K562 (cell line): ENCODE results near the gene NT5DC4. TPM values are rescaled to one million over a fixed set of nuclear protein-coding genes. Genes with fewer than 3 reads are reported as not detected.
A peak's percentile ranks its signal among the peaks of the same experiment; 100 is the strongest.

Experiments used
- ATAC-seq: fragments of 200-7000 bp; cut with Tn5 transposase; 3 replicates; pipeline ENCODE4 v1.9.1; 2020; ENCODE audit warnings: moderate library complexity
- BruUV-seq: library from RNA; stranded (reverse); fragments of 400-500 nt; replicated peaks from 2 replicates; lab custom pipeline; 2021; lab: Mats Ljungman, UMichigan
- CTCF ChIA-PET: fragments of 300-600 bp; formaldehyde crosslinking; extraction: SDS; loops from one replicate; lab custom pipeline; 2021; ENCODE audit warnings: low intra/inter-chr PET ratio; lab: Yijun Ruan, JAX
- POLR2A ChIA-PET: fragments of 300-600, 350-650 bp; sonication (Branson Sonifier 250); formaldehyde crosslinking; extraction: SDS; loops from one replicate; lab custom pipeline; 2021; ENCODE audit warnings: antibody characterized with exemption, inconsistent platforms; lab: Yijun Ruan, JAX
- DNase-seq, 4 experiments: peaks; one replicate each; pipeline versions ENCODE4 v3.0.0 to v3.0.0-alpha.2; 2011 to 2018; ENCODE audit warnings: low spot score in 3 of 4, mixed read lengths in 3 of 4; ENCODE audit errors: extremely low read depth in 1 of 4
- FAIRE-seq: peaks from 2 replicates; lab custom pipeline; 2011; peaks lifted over from hg19 to GRCh38; lab: Jason Lieb, UNC
- H2AFZ ChIP-seq: 2 replicates; pipeline ENCODE4 v1.6.0; 2011; ENCODE audit warnings: low read depth, low read length, control low read depth, inconsistent platforms
- H3K27ac ChIP-seq: fragments of 200-600 bp; 3 replicates; pipeline ENCODE4 v1.8.0; 2011; ENCODE audit warnings: low read depth, mild to moderate bottlenecking, control low read depth, inconsistent platforms, low read length, moderate library complexity, mixed read lengths; ENCODE audit errors: extremely low read depth
- H3K27me3 ChIP-seq, 2 experiments: fragments of 300-600 bp in 1 of 2; 2 replicates in 1 of 2; 3 replicates in 1 of 2; pipeline versions ENCODE4 v1.6.0 to v1.8.0; 2011; ENCODE audit warnings: inconsistent platforms in 2 of 2, low read length in 2 of 2, mild to moderate bottlenecking in 1 of 2, mixed read lengths in 1 of 2, moderate library complexity in 1 of 2; ENCODE audit not compliant: control insufficient read depth in 2 of 2, insufficient read depth in 2 of 2
- H3K36me3 ChIP-seq: fragments of 300-600 bp; 3 replicates; pipeline ENCODE4 v1.8.0; 2011; ENCODE audit warnings: mild to moderate bottlenecking, low read length, inconsistent platforms; ENCODE audit not compliant: control insufficient read depth, insufficient read depth
- H3K4me1 ChIP-seq, 2 experiments: fragments of 200-600 bp in 1 of 2; replicated peaks in 1 of 2; 2 replicates in 1 of 2; 3 replicates in 1 of 2; pipeline versions ENCODE4 v1.5.1 to v1.8.0; 2011; ENCODE audit warnings: inconsistent platforms in 2 of 2, low read length in 2 of 2, mild to moderate bottlenecking in 1 of 2, mixed read lengths in 1 of 2, moderate library complexity in 1 of 2; ENCODE audit not compliant: control insufficient read depth in 2 of 2, insufficient read depth in 2 of 2
- H3K4me2 ChIP-seq: 2 replicates; pipeline ENCODE4 v1.6.1; 2011; ENCODE audit warnings: low read length, control low read depth, inconsistent platforms, mixed read lengths; ENCODE audit not compliant: insufficient read depth
- H3K4me3 ChIP-seq: fragments of 200-600 bp; sonication (generic), shearing (Covaris generic); 2 replicates; pipeline ENCODE4 v1.5.1; 2016; ENCODE audit warnings: control low read depth, inconsistent platforms
- H3K79me2 ChIP-seq: fragments of 200-600 bp; 3 replicates; pipeline ENCODE4 v1.8.0; 2011; ENCODE audit warnings: low read length, inconsistent platforms; ENCODE audit not compliant: control insufficient read depth, insufficient read depth
- H3K9ac ChIP-seq, 2 experiments: 2 replicates each; pipeline versions ENCODE4 v1.6.0 to v1.6.1; 2011; ENCODE audit warnings: low read depth in 2 of 2, low read length in 2 of 2, control low read depth in 1 of 2, inconsistent platforms in 1 of 2, mild to moderate bottlenecking in 1 of 2, mixed read lengths in 1 of 2; ENCODE audit not compliant: insufficient read depth in 1 of 2
- H3K9me1 ChIP-seq: one replicate; pipeline ENCODE4 v1.6.0; 2011; ENCODE audit warnings: inconsistent platforms, mild to moderate bottlenecking, low read length, moderate library complexity; ENCODE audit not compliant: control insufficient read depth, insufficient read depth
- H3K9me3 ChIP-seq: replicated peaks from 2 replicates; pipeline ENCODE4 v1.5.1; 2011; ENCODE audit warnings: low read depth, low read length, inconsistent platforms; ENCODE audit not compliant: control insufficient read depth, insufficient read depth
- H4K20me1 ChIP-seq: replicated peaks from 2 replicates; pipeline ENCODE4 v1.6.1; 2011; ENCODE audit warnings: low read length, inconsistent platforms, mixed read lengths; ENCODE audit not compliant: control insufficient read depth, insufficient read depth
- DIDO1 ChIP-seq: fragments of 450-650 bp; IDR thresholded peaks from 2 replicates; pipeline ENCODE4 v1.6.1; 2016; ENCODE audit warnings: low read depth, missing biosample characterization, missing genetic modification characterization
- HBP1 ChIP-seq: fragments of 450-650 bp; formaldehyde crosslinking; IDR thresholded peaks from 2 replicates; pipeline ENCODE4 v1.4.0; 2022; ENCODE audit warnings: missing genetic modification characterization
- KHSRP ChIP-seq: fragments of 450-650 bp; IDR thresholded peaks from 2 replicates; pipeline ENCODE4 v1.6.1; 2017
- MCM5 ChIP-seq: fragments of 450-650 bp; IDR thresholded peaks from 2 replicates; pipeline ENCODE4 v1.6.1; 2016; ENCODE audit warnings: low read depth
- NCOR1 ChIP-seq: fragments of 450-650 bp; IDR thresholded peaks from 2 replicates; pipeline ENCODE4 v1.6.1; 2016; ENCODE audit warnings: mild to moderate bottlenecking, moderate library complexity
- NR0B1 ChIP-seq: fragments of 450-650 bp; IDR thresholded peaks from one replicate; pipeline ENCODE4 v1.6.1; 2018; ENCODE audit warnings: mild to moderate bottlenecking, moderate library complexity; ENCODE audit not compliant: partially characterized antibody
- POLR2G ChIP-seq: fragments of 200-400 bp; formaldehyde crosslinking; IDR thresholded peaks from 2 replicates; pipeline ENCODE4 v1.6.1; 2017; ENCODE audit warnings: low read depth, mild to moderate bottlenecking, antibody characterized with exemption, low read length, moderate library complexity
- SMARCC2 ChIP-seq: fragments of 450-650 bp; IDR thresholded peaks from 2 replicates; pipeline ENCODE4 v1.6.1; 2017; ENCODE audit warnings: antibody characterized with exemption, moderate library complexity, mild to moderate bottlenecking, low read depth
- ZNF12 ChIP-seq: sonication (generic); formaldehyde crosslinking; IDR thresholded peaks from 2 replicates; pipeline ENCODE4 v1.4.0; 2020; ENCODE audit warnings: mild to moderate bottlenecking, missing genetic modification reagents
- ZNF384 ChIP-seq: IDR thresholded peaks from 2 replicates; pipeline ENCODE4 v1.6.1; 2012; ENCODE audit warnings: low read depth, low read length, improper control_type of control experiment
- ZNF398 ChIP-seq: fragments of 250-450 bp; sonication (Bioruptor Pico); IDR thresholded peaks from 2 replicates; pipeline ENCODE4 v1.8.0; 2021; ENCODE audit warnings: moderate library complexity, mild to moderate bottlenecking, inconsistent platforms
- ZNF77 ChIP-seq: fragments of 250-450 bp; sonication (Bioruptor Pico); IDR thresholded peaks from 2 replicates; pipeline ENCODE4 v1.5.0; 2020
- WGBS: fragments of 100-300 bp; shearing (Covaris generic); methylation state at CpG from one replicate; pipeline ENCODE4 v1.1.6; 2016; ENCODE audit warnings: low coverage, mixed read lengths; ENCODE audit not compliant: insufficient coverage; ENCODE audit errors: missing lambda C conversion rate; 5-methylcytosine and 5-hydroxymethylcytosine counted together
- in situ Hi-C: fragments of 300-500 bp; cut with MboI; formaldehyde crosslinking; loops from 4 replicates; pipeline ENCODE4 v1.15.0; 2018; ENCODE audit warnings: inconsistent platforms, mixed read lengths
- intact Hi-C: fragments of 100-400 bp; cut with micrococcal nuclease; formaldehyde crosslinking; loops from 2 replicates; pipeline ENCODE4 v1.14.2; 2022
- polyA plus RNA-seq, 8 experiments: library from polyadenylated mRNA; depleted of rRNA in 4 of 8; stranded (reverse) in 5 of 8; unstranded in 3 of 8; fragments of >200 nt; fragmentation: Nextera tagmentation in 2 of 8; fragmentation: Illumina TruSeq in 1 of 8; extraction: Ambion mirVana in 2 of 8; extraction: Trizol in 1 of 8; gene quantifications; 2 replicates each; pipeline versions ENCODE4 v1.2.1 to v1.2.3, GENCODE V29; 2011 to 2014; ENCODE audit warnings: inconsistent platforms in 1 of 8, missing spikeins in 1 of 8
- total RNA-seq, 7 experiments: library from RNA; depleted of rRNA in 6 of 7; stranded (reverse); fragments of >200 nt in 6 of 7; fragmentation: Illumina TruSeq in 2 of 7; extraction: Trizol in 2 of 7; gene quantifications; 2 replicates each; pipeline versions ENCODE4 v1.2.1 to v1.2.3, GENCODE V29; 2011 to 2021; ENCODE audit warnings: low replicate concordance in 1 of 7

Gene NT5DC4
- total and polyA plus RNA-seq, 9 of the 15 experiments (the other 6 are each of a cell fraction or from before 2014, with no cell fraction given): 0.44 to 6.9 (median 2.5) TPM

GRCh38 chr2:112713585-112713925 is 7.3 kb upstream of the NT5DC4 start (continued):
- TF ChIP-seq HBP1 (CRISPR knock-in tag): no peak

- Histone ChIP-seq H3K9ac (peak overlapping the region in 1 of 2 experiments; percentile 59; a peak in 1 of 4 replicates), H3K4me3 (no peak overlapping the region), H3K9me1 (no peaks in the 10 kb centered on the region), H3K4me1 (peaks cover 25 to 28% of the 10 kb centered on the region in 2 experiments), H3K27me3 (no peaks in the 10 kb centered on the region), H3K9me3 (peaks cover 1% of the 10 kb centered on the region; the same call in 1 of the 2 replicates), H2AFZ (0 out of 2 replicates have a peak overlapping the region, but pooled peaks have one; percentile 74), H3K4me2 (no peak overlapping the region), H3K79me2 (no peaks in the 10 kb centered on the region), H4K20me1 (no peaks in the 10 kb centered on the region), H3K36me3 (no peaks in the 10 kb centered on the region), H3K27ac (no peak overlapping the region)
- WGBS: 97% methylated on average over 3 of the region's 7 CpGs
- ChIA-PET POLR2A (interaction anchor here (0.7 to 1.9 kb wide), 3 partner anchors 30 to 87 kb away, joined by 3 to 7 read pairs (median 3); no protein-coding TSS in a partner anchor), CTCF (no interaction called here)
- DNase-seq (no peak), FAIRE-seq (no peak), ATAC-seq (no peak)
- intact Hi-C loops: no loop called here
- no peak for TF ChIP-seq NR0B1
- no peak for TF ChIP-seq NCOR1
- no peak for TF ChIP-seq DIDO1 (tag)
- TF ChIP-seq POLR2G: no peak
- no peak for TF ChIP-seq MCM5
- TF ChIP-seq KHSRP: no peak
- TF ChIP-seq SMARCC2: no peak
- TF ChIP-seq ZNF384: no peak
- TF ChIP-seq ZNF12 (CRISPR knock-in tag): no peak
- no peak for TF ChIP-seq ZNF398 (CRISPR knock-in tag)
- no peak for TF ChIP-seq ZNF77
- in situ Hi-C loops: no loop called here
- no TSS peak for BruUV-seq
Measured at GRCh38 chr2:112713926-112714325, 6.9 kb upstream of the NT5DC4 start.
